Ascending aorta (tissue), 2 donors: ENCODE data around the gene MAP2K4. TPM values are rescaled to one million over a fixed set of nuclear protein-coding genes. Genes with fewer than 3 reads are reported as not detected.

ENCODE experiments used
- DNase-seq, 2 donors: peaks; one replicate each; pipeline ENCODE4 v3.0.0-alpha.2; 2019; ENCODE audit warnings: low spot score in 2 of 2
- H3K27ac ChIP-seq, 2 donors: fragments of 200-600 bp; sonication (generic); one replicate each; pipeline ENCODE4 v1.5.1; 2016 to 2017; ENCODE audit warnings: mild to moderate bottlenecking in 1 of 2
- H3K27me3 ChIP-seq: fragments of 200-600 bp; sonication (generic); one replicate; pipeline ENCODE4 v1.5.1; 2017
- H3K36me3 ChIP-seq, 2 donors: fragments of 200-600 bp; sonication (generic); one replicate each; pipeline ENCODE4 v1.5.1; 2016
- H3K4me1 ChIP-seq, 2 donors: fragments of 200-600 bp; sonication (generic); one replicate each; pipeline ENCODE4 v1.5.1; 2016 to 2017; ENCODE audit warnings: mild to moderate bottlenecking in 1 of 2
- H3K4me3 ChIP-seq, 2 donors: fragments of 200-600 bp; sonication (generic); one replicate each; pipeline ENCODE4 v1.5.1; 2016 to 2017; ENCODE audit warnings: mild to moderate bottlenecking in 1 of 2
- H3K9me3 ChIP-seq, 2 donors: fragments of 200-600 bp; sonication (generic); one replicate each; pipeline ENCODE4 v1.5.1; 2016
- CTCF ChIP-seq, 3 experiments: fragments of 200-600 bp in 2 of 3; fragments of 450-650 bp in 1 of 3; sonication (generic) in 2 of 3; IDR thresholded peaks; one replicate each; pipeline ENCODE4 v1.5.1; 2016 to 2019; ENCODE audit warnings: antibody characterized with exemption in 3 of 3, mild to moderate bottlenecking in 1 of 3, moderate library complexity in 1 of 3
- intact Hi-C: fragments of 100-400 bp; cut with DNase I; formaldehyde crosslinking; loops from one replicate; pipeline ENCODE4 v1.15.1; 2023
- total RNA-seq: library from RNA; depleted of rRNA; stranded (reverse); fragments of >200 nt; gene quantifications from one replicate; pipeline ENCODE4 v1.1.0, GENCODE V29; 2016

The MAP2K4 gene
- total RNA-seq, 1 donor from 2014 or later: 54.5 TPM

GRCh38 chr17:12097326-12097725, 76.6 kb downstream of the MAP2K4 start:
- DNase-seq: no peak
- intact Hi-C loops: no loop called here
- H3K36me3 ChIP-seq: peaks cover 0 to 14% of the 10 kb centered on the region in 2 donors

GRCh38 chr17:12098568-12098967, 77.9 kb downstream of the MAP2K4 start:
- Histone ChIP-seq H3K4me1 (no peaks in the 10 kb centered on the region), H3K36me3 (peaks cover 0 to 14% of the 10 kb centered on the region in 2 donors), H3K27me3 (no peaks in the 10 kb centered on the region), H3K4me3 (no peak overlapping the region), H3K9me3 (no peaks in the 10 kb centered on the region), H3K27ac (no peak overlapping the region)
- no peak for TF ChIP-seq CTCF (IDR thresholded peaks at IDR 0.05)
- no peak for DNase-seq
- intact Hi-C loops: no loop called here

More at GRCh38 chr17:12097326-12097725, 76.6 kb downstream of the MAP2K4 start:
- H3K27me3 ChIP-seq: no peaks in the 10 kb centered on the region
- H3K4me3 ChIP-seq: no peak overlapping the region
- H3K27ac ChIP-seq: no peak overlapping the region
- no peak for TF ChIP-seq CTCF (IDR thresholded peaks at IDR 0.05)
- H3K9me3 ChIP-seq: no peaks in the 10 kb centered on the region
- H3K4me1 ChIP-seq: no peaks in the 10 kb centered on the region

- intact Hi-C loops: no loop called here
Measured at GRCh38 chr17:12099412-12099811, 78.7 kb downstream of the MAP2K4 start.

GRCh38 chr17:12104831-12105230, 84.2 kb downstream of the MAP2K4 start:
- H3K4me1 ChIP-seq: peaks cover 0 to 9% of the 10 kb centered on the region in 2 donors
- H3K36me3 ChIP-seq: peaks cover 0 to 5% of the 10 kb centered on the region in 2 donors
- intact Hi-C loops: no loop called here
- no peaks in the 10 kb centered on the region for H3K27me3 ChIP-seq
- H3K27ac ChIP-seq: no peak overlapping the region
- H3K4me3 ChIP-seq: no peak overlapping the region
- no peaks in the 10 kb centered on the region for H3K9me3 ChIP-seq
- TF ChIP-seq CTCF (IDR thresholded peaks at IDR 0.05): no peak
- no peak for DNase-seq

More at GRCh38 chr17:12099412-12099811, 78.7 kb downstream of the MAP2K4 start:
- TF ChIP-seq CTCF (IDR thresholded peaks at IDR 0.05): no peak
- H3K27me3 ChIP-seq: no peaks in the 10 kb centered on the region
- no peak overlapping the region for H3K4me3 ChIP-seq
- DNase-seq: no peak
- H3K9me3 ChIP-seq: no peaks in the 10 kb centered on the region
- no peaks in the 10 kb centered on the region for H3K4me1 ChIP-seq
- H3K27ac ChIP-seq: no peak overlapping the region
- H3K36me3 ChIP-seq: peaks cover 0 to 14% of the 10 kb centered on the region in 2 donors

- Histone ChIP-seq H3K4me3 (no peak overlapping the region), H3K27me3 (no peaks in the 10 kb centered on the region), H3K36me3 (peaks cover 5 to 8% of the 10 kb centered on the region in 2 donors), H3K27ac (peak overlapping the region; percentile 10 to 37), H3K4me1 (peaks cover 0 to 9% of the 10 kb centered on the region in 2 donors), H3K9me3 (no peaks in the 10 kb centered on the region)
- intact Hi-C loops: no loop called here
- no peak for DNase-seq
- no peak for TF ChIP-seq CTCF (IDR thresholded peaks at IDR 0.05)
Measured at GRCh38 chr17:12107905-12108304, 87.2 kb downstream of the MAP2K4 start.

- Histone ChIP-seq H3K36me3 (peaks cover 31 to 36% of the 10 kb centered on the region in 2 donors), H3K27ac (no peak overlapping the region), H3K4me1 (peaks cover 0 to 9% of the 10 kb centered on the region in 2 donors), H3K9me3 (no peaks in the 10 kb centered on the region), H3K4me3 (no peak overlapping the region), H3K27me3 (no peaks in the 10 kb centered on the region)
- intact Hi-C loops: no loop called here
- TF ChIP-seq CTCF (IDR thresholded peaks at IDR 0.05): no peak
- no peak for DNase-seq
Measured at GRCh38 chr17:12110906-12111305, 90.2 kb downstream of the MAP2K4 start.
